GM12864 (cell line): ENCODE results near the gene LRRTM2.

Experiments
- DNase-seq: peaks from one replicate; pipeline ENCODE4 v3.0.0-alpha.2; 2011; ENCODE audit warnings: low read depth
- H3K4me3 ChIP-seq: 2 replicates; pipeline ENCODE4 v1.5.1; 2011; ENCODE audit warnings: mild to moderate bottlenecking, low read depth, low read length, control low read depth
- CTCF ChIP-seq: IDR thresholded peaks from 2 replicates; pipeline ENCODE4 v1.5.1; 2011; ENCODE audit warnings: low read depth, mild to moderate bottlenecking, moderate library complexity, low read length, control low read depth, inconsistent platforms; ENCODE audit errors: missing control alignments

LRRTM2 gene

GRCh38 chr5:138875552-138875875 lies 379 bp upstream of the LRRTM2 start:
- TF ChIP-seq CTCF = no peak
- H3K4me3 ChIP-seq = no peak overlapping the region
- DNase-seq = no peak

- H3K4me3 ChIP-seq = no peak overlapping the region
- TF ChIP-seq CTCF = no peak
- DNase-seq = no peak
Measured at GRCh38 chr5:138874241-138874640, 894 bp downstream of the LRRTM2 start.

DNA sequence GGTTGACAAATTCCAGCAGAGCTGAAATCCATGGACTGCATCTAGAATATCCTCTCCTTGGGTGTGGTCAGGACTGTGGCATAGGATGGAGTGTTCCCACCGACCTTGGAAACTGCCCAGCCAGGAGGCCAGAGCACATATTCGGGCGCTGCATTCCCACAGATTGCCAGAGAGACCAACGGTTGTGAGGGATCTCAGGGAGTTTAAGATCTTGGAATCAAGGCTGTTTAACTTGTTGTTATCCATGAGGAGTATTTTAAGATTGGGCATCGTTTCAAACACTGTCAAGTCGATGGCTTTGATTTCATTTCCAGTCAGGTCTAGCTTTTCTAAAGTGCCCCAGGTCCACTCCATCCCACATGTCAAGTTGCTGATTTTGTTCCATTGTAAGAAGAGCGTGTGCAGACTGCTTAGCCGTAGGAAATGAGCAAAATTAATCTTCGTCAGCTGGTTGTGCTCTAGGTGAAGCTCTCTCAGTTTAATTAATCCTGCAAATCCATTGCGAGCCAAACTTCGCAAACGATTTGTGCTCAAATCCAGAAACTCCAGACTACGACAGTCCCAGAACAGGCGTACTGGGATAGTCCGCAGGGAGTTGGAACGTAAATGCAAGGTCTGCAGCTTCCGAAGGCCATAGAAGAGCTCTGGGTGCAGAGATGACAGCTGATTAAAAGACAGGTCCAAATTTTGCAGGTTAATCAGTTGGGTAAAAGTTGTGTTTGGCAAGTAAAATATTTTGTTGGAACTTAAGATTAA lies 1.5 kb downstream of the LRRTM2 start:
- no peak for DNase-seq
- TF ChIP-seq CTCF = no peak
- H3K4me3 ChIP-seq = no peak overlapping the region

- no peak overlapping the region for H3K4me3 ChIP-seq
- TF ChIP-seq CTCF = no peak
- no peak for DNase-seq
Measured at GRCh38 chr5:138872841-138873465, 2.2 kb downstream of the LRRTM2 start.

GRCh38 chr5:138870611-138871010 lies 4.5 kb downstream of the LRRTM2 start:
- H3K4me3 ChIP-seq = no peak overlapping the region
- no peak for DNase-seq

DNA sequence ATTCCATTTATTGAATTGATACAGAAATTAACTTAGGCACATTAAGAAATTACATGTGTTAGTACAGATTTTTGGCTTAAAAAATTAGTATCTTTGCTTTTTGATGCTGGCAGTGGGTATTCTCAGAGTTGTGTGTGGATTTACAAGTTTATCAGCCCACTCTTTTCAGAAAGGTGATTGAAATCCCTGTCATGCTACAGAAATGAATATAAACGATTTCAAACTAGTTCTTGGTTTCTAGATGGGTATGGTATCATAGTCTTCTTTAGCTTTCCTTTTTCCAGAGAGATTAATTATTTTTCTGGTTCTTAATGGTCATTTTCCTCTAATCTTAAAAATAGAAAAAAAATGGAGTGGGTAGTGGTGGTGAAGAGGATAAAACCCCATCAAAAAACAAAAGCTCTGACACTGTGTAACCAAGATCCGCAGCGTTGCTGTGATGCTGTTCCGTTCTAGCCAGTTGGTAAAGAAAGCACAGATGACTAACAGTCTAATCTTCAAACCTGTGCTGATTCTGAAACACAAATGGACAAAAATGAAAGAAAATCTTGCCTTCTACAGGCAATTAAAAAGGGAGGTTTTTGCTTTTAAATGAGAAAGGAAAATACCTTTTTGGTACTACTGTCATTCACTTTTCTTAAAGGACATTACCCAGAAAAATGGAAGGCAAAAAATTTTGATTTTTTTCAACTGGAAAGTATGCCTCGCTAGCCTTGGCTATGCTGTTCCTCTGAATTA lies 5.2 kb downstream of the LRRTM2 start:
- TF ChIP-seq CTCF = no peak
- no peak overlapping the region for H3K4me3 ChIP-seq
- no peak for DNase-seq

More at GRCh38 chr5:138870611-138871010, 4.5 kb downstream of the LRRTM2 start:
- no peak for TF ChIP-seq CTCF
